Stimulated activated CD8-positive, alpha-beta memory T cell treated with anti-CD3 and anti-CD28 coated beads, Interleukin-4, amount 100 ng/mL, for 1 hour (primary cell): ENCODE data around the gene TPH1.

ENCODE experiments used
- DNase-seq, 2 donors: peaks; one replicate each; pipeline ENCODE4 v3.0.0-alpha.2; 2020; ENCODE audit warnings: low read depth in 2 of 2, low spot score in 1 of 2

The TPH1 gene

DNA sequence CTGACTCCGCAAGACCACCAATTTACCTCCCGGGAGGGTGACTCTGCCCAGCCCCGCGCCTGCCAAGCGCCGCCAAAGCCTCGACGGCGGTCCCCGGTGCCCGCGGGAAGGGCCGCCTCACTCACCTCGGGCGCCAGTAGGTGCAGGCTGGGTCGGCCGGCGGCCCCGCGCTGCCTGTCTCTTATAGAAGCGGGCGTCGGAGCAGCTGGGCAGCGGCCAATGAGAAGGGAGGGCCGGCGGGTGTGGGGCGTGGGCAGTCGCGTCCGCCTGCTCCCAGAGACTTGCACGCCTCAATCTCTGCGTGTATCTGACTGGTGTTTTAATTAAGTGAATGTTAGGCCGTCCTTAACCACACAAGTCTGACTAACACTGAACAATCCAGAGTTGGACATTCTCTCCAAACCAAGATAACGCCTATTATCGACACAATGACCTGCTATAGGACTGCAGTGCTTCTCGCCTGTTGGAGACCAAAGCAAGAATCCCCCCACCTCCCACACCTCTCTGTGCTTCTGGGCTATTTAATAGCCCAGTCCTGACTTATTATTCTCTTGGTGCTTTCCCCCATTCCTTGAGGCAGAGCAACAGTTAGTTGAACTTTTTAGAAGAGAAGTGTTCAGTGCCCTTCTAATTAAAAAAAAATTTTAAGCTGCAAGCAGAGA, at the start of gene TPH1:
Gene TPH1, minus strand, starts transcription at position 154 of the 662 bp plus-strand sequence. CDS start 5,507 bp downstream, outside the sequence.
- DNase-seq: no peak

DNA sequence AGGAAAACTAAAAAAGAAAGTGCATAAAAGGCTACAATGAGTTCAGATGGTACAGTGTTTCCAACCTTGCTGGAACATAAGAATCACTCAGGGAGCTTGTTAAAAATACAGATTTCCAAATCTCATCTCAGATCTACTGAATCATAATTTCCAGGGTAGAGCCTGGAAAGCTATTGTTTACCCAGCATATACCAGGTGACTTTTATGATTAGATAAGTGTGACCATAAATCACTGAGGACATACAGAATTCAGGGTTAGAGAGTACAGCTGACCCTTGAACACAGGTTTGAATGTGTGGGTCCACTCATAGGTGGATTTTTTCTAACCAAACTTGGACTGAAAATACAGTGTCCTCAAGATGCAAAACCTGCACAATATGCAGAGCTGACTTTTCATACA, 47.9 kb upstream of the TPH1 start:
- DNase-seq: no peak

DNA sequence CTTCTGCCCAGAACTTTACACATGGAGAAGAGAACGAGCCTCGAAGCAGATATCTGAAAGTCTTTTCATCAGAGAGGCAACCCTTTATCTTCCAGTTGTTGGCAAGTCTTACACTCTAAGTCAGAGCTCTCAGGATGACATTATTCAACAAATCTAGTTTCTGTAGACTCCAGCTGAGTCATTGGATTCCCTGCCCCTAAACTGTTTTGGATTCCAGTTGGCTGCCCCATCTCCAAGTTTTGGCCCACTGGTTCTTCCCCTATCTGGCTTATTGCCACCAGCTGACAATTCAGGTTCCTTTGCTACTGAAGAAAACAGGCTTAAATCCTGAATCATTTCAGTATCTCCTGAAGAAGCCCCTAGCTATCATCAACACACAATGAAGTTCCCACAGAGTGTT, 45.7 kb upstream of the TPH1 start:
- DNase-seq: no peak

DNA sequence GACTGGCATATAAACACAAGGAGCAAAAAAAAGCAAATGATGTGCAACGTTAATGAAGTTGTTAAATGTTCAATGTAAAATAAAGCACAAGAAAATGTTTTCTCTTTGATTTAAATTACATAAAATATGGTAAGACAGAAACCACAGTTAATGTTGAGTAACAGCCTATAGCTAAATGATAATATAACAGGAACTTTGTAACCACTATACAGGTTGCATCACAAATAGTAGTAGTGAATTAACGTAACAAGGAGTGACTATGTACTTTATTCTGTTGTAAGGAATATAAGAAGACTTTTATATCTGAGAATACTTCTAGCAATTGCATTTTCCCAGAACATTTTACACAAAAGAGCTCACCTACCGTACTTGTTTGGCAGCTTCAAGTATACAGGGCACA, 42.9 kb upstream of the TPH1 start:
- no peak for DNase-seq

DNA sequence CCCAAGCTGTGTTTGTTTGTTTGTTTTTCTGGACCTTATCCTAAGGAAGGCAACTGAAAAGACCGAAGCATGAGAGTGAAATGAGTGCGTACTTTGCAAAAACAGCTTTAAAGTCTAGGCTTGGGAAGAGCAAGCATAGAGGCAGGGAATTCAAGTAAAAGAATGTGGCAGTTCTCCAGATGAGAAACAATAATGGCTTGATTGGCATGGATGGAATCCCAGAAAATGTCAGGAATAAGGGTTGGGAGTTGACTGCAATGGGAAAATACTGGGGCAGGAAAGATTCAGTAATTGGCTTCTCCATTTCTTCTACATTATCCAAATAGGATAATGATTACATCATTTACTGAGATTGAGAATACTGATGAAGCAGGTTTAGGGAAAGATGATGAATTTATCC, 42.3 kb upstream of the TPH1 start:
- no peak for DNase-seq

DNA sequence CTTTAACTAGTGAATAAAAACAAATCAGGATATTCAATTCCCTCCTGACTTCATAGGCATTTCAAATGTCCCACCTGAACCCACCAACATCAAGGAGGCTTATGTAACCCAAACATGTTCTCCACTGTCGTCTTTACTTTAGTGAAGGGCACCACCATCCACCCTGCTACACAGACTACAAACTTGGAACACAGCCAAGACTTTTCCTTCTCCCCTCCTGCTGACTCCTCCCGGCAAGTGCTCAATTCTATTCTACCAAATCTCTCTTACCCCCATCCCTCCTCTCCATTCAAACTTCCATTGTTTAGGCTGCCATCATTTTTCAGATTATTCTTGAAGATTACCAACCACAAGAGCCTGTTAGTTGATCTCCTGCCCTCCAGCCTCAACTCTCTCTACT, 35.5 kb upstream of the TPH1 start:
- no peak for DNase-seq

DNA sequence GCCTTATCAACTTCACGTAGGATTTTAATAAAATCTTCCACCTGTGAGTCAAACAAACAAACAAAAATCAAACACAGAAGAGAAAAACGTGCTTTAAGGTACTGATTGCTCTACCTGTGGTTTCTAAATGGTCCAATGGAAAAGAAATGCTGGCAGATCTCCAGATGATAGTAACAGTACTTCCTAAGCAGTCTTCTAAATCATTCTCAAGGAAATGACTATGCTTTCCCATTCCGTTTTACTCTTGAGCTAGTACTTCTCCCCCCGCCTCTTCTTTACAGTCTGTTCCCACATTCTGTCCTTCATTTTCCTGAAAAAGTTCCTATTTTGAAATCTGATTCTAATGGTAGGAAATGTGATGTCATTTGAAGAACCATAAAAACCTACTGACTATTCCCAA, 34.4 kb upstream of the TPH1 start:
- DNase-seq: no peak

DNA sequence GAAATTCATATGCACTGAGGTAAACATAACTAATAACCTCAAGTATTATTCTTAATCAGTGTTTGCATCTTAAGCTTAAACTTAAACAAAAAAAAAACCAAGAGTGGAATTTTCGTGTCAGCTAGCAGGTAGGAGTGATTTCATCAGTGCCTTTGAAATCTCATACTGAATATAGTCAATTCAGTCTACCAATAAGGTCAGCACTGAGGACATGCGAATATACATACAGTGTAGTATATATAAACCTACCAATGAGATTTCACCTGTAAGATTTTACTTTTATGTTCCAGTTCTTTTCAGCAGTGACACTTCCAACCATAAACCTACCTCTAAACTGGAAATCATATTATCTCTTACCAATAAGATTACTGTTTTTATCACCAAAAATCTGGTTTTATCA, 32.8 kb upstream of the TPH1 start:
- no peak for DNase-seq

DNA sequence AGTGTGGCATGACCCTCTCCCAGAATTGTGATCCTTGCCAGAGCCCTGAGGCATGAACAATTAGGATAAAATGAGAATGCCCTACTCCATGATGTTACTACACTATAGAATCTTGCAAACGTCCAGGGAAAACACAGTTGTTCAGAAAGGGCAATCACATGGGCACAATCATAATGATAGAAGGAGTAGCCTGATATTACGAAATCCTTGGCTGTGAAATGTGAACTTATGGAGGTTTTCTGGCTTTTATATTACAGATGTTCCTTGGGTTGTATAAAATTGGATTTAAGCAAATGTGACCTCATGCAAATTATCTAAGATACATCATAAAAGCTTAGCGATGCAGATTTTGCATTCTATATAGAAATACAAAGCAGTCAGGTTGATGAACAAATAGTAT, 29.4 kb upstream of the TPH1 start:
- DNase-seq: no peak

DNA sequence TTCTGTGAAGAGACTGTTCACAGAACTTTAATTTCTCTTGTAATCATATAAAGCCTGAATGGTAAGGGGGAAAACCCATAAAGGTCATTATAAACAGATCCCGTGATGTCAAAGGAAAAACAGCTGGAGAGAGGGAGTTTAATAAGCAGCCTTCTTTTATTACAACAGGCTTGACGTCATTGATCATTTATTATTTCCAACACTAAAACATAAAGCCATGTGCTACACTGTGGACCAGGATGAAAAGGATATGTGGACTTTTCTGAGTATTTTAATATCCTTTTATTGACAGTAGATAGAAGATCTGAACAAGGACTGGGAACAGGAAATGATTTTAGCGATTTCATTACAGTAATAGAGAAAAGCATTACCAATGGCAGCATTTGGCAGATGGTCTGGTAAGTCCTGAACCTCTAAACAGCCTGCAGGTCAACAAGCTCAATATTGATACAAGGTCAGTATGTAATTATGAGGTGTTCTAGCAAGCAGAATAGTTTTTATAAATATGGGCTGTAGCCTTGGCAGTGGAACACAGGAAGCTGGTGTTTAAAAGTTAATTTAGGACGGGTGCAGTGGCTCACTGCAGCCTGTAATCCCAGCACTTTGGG, 25.1 kb upstream of the TPH1 start:
- DNase-seq: no peak

DNA sequence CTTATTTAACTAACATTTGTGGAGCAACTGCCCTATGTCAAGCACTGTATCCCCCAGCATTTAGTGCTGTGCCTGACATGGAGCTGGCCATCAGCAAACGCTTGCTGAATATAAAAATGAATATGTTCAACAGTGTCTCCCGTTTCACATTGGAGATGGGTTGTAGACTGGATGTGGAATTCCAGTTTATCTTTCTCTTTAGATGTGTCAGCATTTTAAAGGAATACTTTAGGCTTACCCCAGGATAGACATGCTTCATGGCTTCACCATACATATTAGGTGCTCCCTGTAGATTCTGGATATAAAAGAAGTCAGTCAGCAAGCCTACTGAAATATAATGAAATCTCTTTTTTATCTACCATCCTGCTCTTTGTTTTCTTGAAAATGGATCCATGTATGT, 21.3 kb upstream of the TPH1 start:
- no peak for DNase-seq

DNA sequence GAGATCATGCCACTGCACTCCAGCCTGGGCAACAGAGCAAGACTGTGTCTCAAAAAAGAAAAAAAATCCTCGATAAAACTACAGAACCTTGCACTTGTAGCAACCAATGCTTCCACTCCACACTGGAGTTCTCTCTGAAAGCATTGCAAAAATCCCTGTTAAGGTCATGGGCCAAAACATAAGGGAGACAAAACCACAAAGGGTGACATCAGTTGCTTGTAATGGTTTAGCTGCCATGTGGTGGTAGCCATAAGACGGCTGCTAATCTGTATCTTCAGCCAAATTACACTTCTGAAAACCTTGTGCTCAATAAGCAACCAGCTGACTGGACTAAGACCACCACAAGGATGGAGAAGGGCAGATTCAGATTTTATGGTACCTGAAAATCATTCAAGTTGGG, 20.6 kb upstream of the TPH1 start:
- DNase-seq: no peak

DNA sequence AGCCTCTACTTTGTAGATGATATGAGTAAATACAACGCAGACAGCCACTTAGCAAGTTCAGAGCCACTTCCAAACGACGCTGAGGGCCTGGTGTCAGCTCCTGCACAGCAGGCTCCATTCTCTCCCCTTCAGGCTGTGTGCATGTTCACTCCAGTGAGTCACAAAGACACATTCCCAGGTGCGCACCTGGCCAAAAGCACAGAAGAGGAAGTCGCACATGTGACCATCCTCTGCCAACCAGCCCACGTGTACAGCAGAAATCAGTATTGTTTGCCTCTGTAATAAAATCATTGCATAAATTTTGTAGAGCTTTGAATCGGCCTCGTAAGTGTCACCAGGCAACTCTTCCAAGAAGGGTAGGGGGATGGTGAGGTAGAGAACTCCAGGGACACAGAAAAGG, 19.5 kb upstream of the TPH1 start:
- no peak for DNase-seq

DNA sequence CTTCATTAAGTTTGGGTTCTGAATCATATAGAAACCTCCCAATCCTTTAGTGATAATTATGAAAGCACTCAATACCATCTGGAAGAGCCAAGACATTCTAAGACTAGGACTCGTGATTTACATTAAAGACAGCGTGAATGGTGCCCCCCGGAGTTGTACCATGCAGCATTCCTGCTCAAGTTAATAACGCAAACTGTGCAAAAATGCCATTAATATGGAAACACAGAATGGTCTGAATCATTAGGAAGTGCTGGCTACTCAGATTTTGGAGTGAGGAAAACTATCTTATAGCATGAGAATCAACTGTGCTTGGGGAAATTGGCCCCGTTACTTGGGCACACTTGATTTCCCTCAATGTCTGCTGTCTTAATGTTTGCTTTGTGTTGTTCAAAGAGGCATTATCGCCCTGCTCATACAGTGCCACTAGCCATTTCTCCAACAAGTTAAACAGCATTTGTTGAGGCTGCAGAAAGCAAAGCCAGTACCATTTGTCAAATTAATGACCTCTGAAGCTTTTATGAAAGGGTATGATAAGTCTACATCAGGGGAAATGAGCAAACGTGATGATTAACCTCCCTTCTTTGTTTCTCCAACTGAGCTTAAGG, 18.5 kb upstream of the TPH1 start:
- no peak for DNase-seq

DNA sequence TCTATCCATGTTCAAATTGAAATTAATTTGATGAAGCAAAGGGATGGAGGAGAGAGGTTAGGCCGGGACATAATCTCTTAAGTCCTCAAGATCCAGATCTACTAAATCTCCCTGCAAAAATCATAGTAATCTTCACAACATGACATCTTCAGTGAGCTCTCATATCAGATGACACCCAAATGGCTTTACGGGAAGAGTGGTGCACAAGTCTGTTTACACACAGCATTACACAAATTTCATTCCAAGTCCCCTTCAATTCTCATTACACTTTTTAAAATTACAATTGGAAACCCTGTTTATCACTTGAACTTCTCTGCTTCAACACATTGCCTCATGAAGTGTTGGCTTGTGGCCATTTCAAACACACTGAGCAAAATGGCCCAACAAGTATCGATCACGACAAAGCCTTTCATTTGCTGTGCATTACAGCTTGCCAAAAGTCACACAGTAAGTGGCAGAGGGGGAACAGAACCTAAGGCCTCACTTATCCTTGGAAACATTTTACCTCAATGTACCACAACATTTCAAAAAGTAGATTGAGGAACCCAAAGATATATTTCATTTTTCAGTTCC, 17.9 kb upstream of the TPH1 start:
- DNase-seq: no peak

DNA sequence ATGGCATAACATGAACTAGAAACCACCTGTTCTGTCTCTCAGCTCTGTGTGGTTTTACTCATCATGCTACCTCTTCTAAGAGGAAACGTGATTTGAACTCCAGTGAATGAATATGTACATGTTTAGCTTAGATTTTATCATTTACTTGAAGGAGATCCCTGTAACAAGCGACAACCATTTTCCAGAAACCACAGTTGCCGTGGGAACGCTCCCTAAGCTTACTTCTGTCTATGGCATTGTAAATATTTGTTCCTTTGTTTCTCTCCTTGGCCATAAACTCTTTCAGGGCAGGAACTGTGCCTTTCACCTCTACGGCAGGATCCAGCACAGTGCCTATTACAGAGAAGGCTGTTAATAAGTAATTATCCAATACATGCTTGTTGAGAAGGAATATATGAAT, 17.1 kb upstream of the TPH1 start:
- no peak for DNase-seq

DNA sequence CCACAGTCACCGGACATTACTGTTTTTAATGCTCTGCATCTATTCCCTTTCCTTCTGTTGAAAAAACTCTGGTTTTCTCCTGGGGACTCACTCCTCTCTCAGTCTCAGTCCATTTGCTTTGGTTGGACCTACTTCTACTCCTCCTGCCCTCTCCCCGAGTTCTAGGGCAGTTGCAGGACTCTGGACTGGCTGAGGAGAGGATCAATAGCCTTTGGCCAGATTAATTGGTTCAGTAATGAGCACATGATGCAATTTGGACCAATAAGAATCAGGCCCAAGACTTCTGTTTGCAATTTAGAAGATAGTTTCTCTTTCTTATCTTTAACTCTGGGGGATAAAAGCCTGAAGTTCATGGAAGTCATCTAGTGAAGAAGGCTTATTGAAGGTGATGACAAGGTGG, 15.3 kb upstream of the TPH1 start:
- no peak for DNase-seq

DNA sequence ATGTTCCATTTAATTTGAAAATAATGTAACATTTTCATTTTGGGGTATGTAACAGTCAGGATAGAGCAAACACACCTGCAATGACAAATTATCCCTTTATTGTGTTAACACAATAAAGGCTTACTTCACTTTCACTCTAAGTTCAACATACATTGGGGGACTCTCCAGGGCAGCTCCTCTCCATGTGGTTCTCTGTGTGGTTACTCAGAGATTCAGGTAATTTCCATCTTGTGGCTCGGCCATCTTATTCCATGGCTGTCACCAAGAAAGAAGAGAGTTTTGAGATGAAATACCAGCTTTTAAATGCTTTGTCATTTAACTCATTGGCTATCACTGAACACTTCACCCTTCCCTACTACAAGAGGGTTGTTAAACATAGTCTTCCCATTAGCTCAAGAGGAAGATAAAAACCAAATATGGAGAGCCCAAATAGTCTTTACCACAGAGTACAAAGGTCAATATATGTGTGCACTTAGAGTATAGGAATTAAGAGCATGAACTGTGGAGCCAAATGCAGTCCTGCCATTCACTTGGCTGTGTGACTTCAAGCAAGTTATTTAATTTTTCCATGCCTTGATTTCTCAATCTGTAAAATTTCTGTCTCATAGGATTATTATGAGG, 10.6 kb upstream of the TPH1 start:
- DNase-seq: no peak

DNA sequence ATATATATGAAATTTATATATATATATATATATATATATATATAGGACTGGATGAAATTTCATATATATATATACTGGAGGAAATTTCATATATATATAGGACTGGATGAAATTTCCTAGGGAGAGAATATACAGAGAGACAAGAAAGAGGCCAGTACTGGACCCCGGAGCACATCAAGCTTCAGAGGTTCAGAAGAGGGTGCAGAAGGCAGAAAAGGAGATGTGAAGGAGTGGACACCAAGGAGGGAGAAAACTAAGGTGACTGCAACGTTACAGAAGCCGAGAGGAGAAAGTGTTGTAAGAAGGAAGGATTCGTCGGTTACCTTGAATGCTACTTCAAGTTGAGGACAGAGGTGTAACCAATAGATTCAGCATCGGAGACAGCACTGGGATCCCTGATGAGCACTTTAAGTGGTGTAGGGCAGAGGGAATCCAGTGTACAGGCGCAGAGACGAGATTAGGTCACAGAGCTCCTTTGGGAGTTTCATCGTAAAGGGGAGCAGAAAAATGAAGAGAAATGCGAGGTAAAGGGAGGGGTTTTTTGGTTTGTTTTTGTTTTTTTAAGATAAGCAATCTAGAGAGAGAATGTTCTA, 8.5 kb upstream of the TPH1 start:
- DNase-seq: no peak

DNA sequence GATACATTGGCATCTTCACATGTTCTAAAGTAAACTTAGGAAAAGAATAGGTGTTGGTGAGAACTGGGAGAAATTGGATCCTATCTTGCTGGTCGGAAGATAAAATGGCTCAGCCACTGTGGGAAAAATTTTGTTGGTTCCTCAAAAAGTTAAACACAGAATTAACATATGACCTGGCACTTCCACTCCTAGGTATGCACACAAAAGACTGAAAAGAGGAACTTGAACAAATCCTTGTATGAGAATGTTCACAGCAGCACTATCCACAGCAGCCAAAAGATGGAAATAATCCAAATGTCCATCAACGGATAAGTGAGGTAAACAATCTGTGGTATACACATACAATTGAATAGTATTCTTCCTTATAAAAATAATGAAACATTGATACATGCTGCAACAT, 4.8 kb upstream of the TPH1 start:
- no peak for DNase-seq

DNA sequence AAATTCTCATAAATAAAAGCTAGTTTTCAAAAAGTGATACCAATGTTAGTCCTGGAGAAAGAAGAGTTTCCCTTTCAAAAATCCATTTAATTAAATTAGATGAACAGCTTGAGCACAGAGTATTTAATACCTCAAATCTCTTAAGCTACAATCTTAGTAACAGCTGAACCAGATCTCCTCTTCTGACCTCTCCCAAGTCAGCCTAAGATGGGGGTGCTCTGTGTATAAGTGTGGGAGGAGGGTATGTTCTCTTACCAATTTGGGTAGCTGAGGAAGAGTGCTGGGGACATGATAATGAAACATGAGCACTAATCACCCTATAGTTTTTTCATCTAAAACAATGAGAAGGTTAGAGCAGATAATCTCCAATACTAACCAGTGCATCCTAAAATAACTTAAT, 9.6 kb downstream of the TPH1 start:
- no peak for DNase-seq

DNA sequence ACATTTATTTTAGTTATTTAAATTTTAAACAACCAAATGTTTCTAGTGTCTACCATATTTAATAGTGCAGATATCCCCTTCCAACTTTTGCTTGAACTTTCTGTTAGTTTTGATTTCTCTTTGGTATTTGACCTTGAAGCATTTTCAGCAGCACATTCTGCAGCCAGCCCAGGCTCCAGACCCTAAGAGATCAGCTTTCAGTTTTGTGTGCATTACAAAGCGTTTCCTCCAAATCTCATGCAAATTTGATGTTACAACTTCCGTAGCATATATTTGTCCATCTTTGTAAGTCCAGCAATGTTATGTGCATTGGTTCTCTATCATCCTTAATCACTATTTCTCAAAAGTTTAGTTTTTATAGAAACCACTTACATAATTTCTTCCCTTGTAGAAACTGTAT, 18.6 kb downstream of the TPH1 start:
- no peak for DNase-seq
